Ishikawa (cell line): ENCODE results near the gene SMARCC1.

Experiments
- CEBPB ChIP-seq: IDR thresholded peaks from 2 replicates; pipeline ENCODE4 v1.6.1; 2012
- CREB1 ChIP-seq: IDR thresholded peaks from 2 replicates; pipeline ENCODE4 v1.6.1; 2012; ENCODE audit warnings: low read depth
- EGR1 ChIP-seq: IDR thresholded peaks from 2 replicates; pipeline ENCODE4 v1.6.1; 2012
- EP300 ChIP-seq: IDR thresholded peaks from 2 replicates; pipeline ENCODE4 v1.6.1; 2012; ENCODE audit warnings: borderline replicate concordance
- FOXM1 ChIP-seq: IDR thresholded peaks from 2 replicates; pipeline ENCODE4 v1.6.1; 2012; ENCODE audit warnings: low read depth, borderline replicate concordance
- NFIC ChIP-seq: IDR thresholded peaks from 2 replicates; pipeline ENCODE4 v1.6.1; 2012
- RAD21 ChIP-seq: IDR thresholded peaks from 2 replicates; pipeline ENCODE4 v1.6.1; 2012; ENCODE audit warnings: low read depth
- TAF1 ChIP-seq: IDR thresholded peaks from 2 replicates; pipeline ENCODE4 v1.6.1; 2012; ENCODE audit warnings: low read depth, mild to moderate bottlenecking
- TCF12 ChIP-seq: IDR thresholded peaks from 2 replicates; pipeline ENCODE4 v1.6.1; 2012; ENCODE audit warnings: low read depth
- TEAD4 ChIP-seq: IDR thresholded peaks from 2 replicates; pipeline ENCODE4 v1.6.1; 2012
- YY1 ChIP-seq: IDR thresholded peaks from 2 replicates; pipeline ENCODE4 v1.6.1; 2012; ENCODE audit warnings: low read depth
- ZBTB7A ChIP-seq: IDR thresholded peaks from 2 replicates; pipeline ENCODE4 v1.6.1; 2012; ENCODE audit warnings: low read depth
- TF ChIP-seq, protein P1 (sequence below): IDR thresholded peaks from 2 replicates; pipeline ENCODE4 v1.6.1; 2012; ENCODE audit warnings: low read depth, mild to moderate bottlenecking
- TF ChIP-seq, protein P2 (sequence below): IDR thresholded peaks from 2 replicates; pipeline ENCODE4 v1.6.1; 2012
- TF ChIP-seq, protein P3 (sequence below): IDR thresholded peaks from 2 replicates; pipeline ENCODE4 v1.6.1; 2012

Gene SMARCC1

DNA sequence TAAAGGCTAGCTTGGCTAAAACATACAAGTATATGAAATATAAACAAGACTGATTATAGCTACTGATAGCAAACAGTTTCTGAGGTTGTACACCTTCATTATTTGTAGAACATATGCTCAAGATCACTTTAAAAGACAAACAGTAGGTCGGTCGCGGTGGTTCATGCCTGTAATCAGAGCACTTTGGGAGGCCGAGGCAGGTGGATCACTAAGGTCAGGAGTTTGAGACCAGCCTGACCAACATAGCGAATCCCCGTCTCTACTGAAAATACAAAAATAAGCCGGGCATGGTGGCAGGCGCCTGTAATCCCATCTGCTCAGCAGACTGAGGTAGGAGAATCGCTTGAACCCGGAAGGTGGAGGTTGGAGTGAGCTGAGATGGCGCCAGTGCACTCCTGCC, 80.3 kb downstream of the SMARCC1 start:
- TF ChIP-seq, protein P1, sequence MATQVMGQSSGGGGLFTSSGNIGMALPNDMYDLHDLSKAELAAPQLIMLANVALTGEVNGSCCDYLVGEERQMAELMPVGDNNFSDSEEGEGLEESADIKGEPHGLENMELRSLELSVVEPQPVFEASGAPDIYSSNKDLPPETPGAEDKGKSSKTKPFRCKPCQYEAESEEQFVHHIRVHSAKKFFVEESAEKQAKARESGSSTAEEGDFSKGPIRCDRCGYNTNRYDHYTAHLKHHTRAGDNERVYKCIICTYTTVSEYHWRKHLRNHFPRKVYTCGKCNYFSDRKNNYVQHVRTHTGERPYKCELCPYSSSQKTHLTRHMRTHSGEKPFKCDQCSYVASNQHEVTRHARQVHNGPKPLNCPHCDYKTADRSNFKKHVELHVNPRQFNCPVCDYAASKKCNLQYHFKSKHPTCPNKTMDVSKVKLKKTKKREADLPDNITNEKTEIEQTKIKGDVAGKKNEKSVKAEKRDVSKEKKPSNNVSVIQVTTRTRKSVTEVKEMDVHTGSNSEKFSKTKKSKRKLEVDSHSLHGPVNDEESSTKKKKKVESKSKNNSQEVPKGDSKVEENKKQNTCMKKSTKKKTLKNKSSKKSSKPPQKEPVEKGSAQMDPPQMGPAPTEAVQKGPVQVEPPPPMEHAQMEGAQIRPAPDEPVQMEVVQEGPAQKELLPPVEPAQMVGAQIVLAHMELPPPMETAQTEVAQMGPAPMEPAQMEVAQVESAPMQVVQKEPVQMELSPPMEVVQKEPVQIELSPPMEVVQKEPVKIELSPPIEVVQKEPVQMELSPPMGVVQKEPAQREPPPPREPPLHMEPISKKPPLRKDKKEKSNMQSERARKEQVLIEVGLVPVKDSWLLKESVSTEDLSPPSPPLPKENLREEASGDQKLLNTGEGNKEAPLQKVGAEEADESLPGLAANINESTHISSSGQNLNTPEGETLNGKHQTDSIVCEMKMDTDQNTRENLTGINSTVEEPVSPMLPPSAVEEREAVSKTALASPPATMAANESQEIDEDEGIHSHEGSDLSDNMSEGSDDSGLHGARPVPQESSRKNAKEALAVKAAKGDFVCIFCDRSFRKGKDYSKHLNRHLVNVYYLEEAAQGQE = no peak
- TF ChIP-seq FOXM1 (no peak), CREB1 (no peak), ZBTB7A (no peak), RAD21 (no peak), TCF12 (no peak), CEBPB (no peak), TAF1 (no peak), EGR1 (no peak), NFIC (no peak), YY1 (no peak), EP300 (no peak), TEAD4 (no peak)
- TF ChIP-seq, protein P2, sequence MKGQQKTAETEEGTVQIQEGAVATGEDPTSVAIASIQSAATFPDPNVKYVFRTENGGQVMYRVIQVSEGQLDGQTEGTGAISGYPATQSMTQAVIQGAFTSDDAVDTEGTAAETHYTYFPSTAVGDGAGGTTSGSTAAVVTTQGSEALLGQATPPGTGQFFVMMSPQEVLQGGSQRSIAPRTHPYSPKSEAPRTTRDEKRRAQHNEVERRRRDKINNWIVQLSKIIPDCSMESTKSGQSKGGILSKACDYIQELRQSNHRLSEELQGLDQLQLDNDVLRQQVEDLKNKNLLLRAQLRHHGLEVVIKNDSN = no peak
- TF ChIP-seq, protein P3, sequence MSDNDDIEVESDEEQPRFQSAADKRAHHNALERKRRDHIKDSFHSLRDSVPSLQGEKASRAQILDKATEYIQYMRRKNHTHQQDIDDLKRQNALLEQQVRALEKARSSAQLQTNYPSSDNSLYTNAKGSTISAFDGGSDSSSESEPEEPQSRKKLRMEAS = no peak

- no peak for TF ChIP-seq ZBTB7A
- TF ChIP-seq, protein P3 = no peak
- TF ChIP-seq, protein P1 = no peak
- no peak for TF ChIP-seq TCF12
- no peak for TF ChIP-seq CREB1
- no peak for TF ChIP-seq TAF1
Observed at GRCh38 chr3:47692158-47692557, 89.5 kb downstream of the SMARCC1 start.

- TF ChIP-seq TEAD4 = no peak
- no peak for TF ChIP-seq EGR1
- TF ChIP-seq FOXM1 = no peak
- TF ChIP-seq CREB1 = no peak
- TF ChIP-seq EP300 = no peak
- TF ChIP-seq ZBTB7A = no peak
- no peak for TF ChIP-seq TAF1
- TF ChIP-seq TCF12 = no peak
- TF ChIP-seq, protein P2 = no peak
- no peak for TF ChIP-seq CEBPB
- TF ChIP-seq, protein P1 = no peak
- no peak for TF ChIP-seq YY1
- no peak for TF ChIP-seq NFIC
- no peak for TF ChIP-seq RAD21
- TF ChIP-seq, protein P3 = no peak
Observed at GRCh38 chr3:47688488-47688887, 93.2 kb downstream of the SMARCC1 start.

DNA sequence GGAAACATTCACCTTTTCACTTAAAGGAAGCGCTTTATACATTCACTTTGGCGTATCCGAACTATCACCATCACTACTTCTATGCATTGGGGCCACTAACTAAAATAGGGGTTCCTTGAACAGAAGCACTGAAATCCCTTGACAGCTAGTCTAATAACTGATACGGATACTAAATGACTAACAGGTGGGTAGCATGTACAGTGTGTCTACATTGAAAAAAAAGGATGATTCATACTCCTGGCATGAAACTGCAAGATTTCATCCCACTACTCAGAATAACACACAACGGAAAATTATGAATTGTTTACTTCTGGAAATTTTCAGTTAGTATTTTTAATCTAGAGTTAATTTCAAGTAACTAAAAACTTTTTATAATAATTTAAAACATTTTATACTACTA, 96.7 kb downstream of the SMARCC1 start:
- TF ChIP-seq, protein P2 = no peak
- TF ChIP-seq, protein P1 = no peak
- TF ChIP-seq CREB1 (no peak), EP300 (no peak), TEAD4 (no peak), YY1 (no peak), TCF12 (no peak), EGR1 (no peak), RAD21 (no peak), FOXM1 (no peak), NFIC (no peak), CEBPB (no peak), TAF1 (no peak), ZBTB7A (no peak)
- TF ChIP-seq, protein P3 = no peak
